GM21381 (cell line): ENCODE measurements around the gene TBC1D25.
"Not testable (repeated sequence)": the region's sequence is repeated elsewhere in the genome, so short reads cannot be mapped to it uniquely, and the experiment has no call there.

Experiments used
- ATAC-seq: cut with Tn5 transposase; IDR thresholded peaks from one replicate; pipeline ENCODE4 v1.9.1; 2021; ENCODE audit warnings: mild to moderate bottlenecking, moderate library complexity; ENCODE audit not compliant: unreplicated experiment

Gene TBC1D25

GRCh38 chrX:48515842-48516241 is 23.7 kb upstream of the TBC1D25 start:
- no peak for ATAC-seq

- no peak for ATAC-seq
Observed at GRCh38 chrX:48516285-48516684, 23.2 kb upstream of the TBC1D25 start.

- no peak for ATAC-seq
Observed at GRCh38 chrX:48516987-48517386, 22.5 kb upstream of the TBC1D25 start.

- not testable (repeated sequence) for ATAC-seq
Observed at GRCh38 chrX:48519481-48519880, 20.0 kb upstream of the TBC1D25 start.

GRCh38 chrX:48520455-48520854 is 19.1 kb upstream of the TBC1D25 start:
- no peak for ATAC-seq

GRCh38 chrX:48520976-48521352 is 18.6 kb upstream of the TBC1D25 start:
- ATAC-seq: no peak

- peak; percentile 94 for ATAC-seq
Observed at GRCh38 chrX:48521353-48522243, 17.9 kb upstream of the TBC1D25 start, which contains the start of gene EBP. EBP (plus strand) TSS chrX:48521808; CDS start chrX:48523772, 1,964 bp downstream.

GRCh38 chrX:48522291-48522690 is 17.2 kb upstream of the TBC1D25 start:
- ATAC-seq: no peak

- ATAC-seq: no peak
Observed at GRCh38 chrX:48523682-48524081, 15.8 kb upstream of the TBC1D25 start.

- not testable (repeated sequence) for ATAC-seq
Observed at GRCh38 chrX:48525853-48526252, 13.7 kb upstream of the TBC1D25 start.

GRCh38 chrX:48530736-48531135 is 8.8 kb upstream of the TBC1D25 start:
- no peak for ATAC-seq

- ATAC-seq: no peak
Observed at GRCh38 chrX:48531358-48531959, 8.1 kb upstream of the TBC1D25 start.

- ATAC-seq: no peak
Observed at GRCh38 chrX:48532161-48532560, 7.4 kb upstream of the TBC1D25 start.

- ATAC-seq: no peak
Observed at GRCh38 chrX:48533165-48533564, 6.3 kb upstream of the TBC1D25 start.

- no peak for ATAC-seq
Observed at GRCh38 chrX:48538641-48539344, 721 bp upstream of the TBC1D25 start.

GRCh38 chrX:48540028-48540375 is 488 bp downstream of the TBC1D25 start:
- no peak for ATAC-seq

GRCh38 chrX:48540480-48540879 is 966 bp downstream of the TBC1D25 start:
- no peak for ATAC-seq

GRCh38 chrX:48541140-48541814 is 1.8 kb downstream of the TBC1D25 start:
- ATAC-seq: no peak

- ATAC-seq: no peak
Observed at GRCh38 chrX:48548871-48549270, 9.4 kb downstream of the TBC1D25 start.

- ATAC-seq: not testable (repeated sequence)
Observed at GRCh38 chrX:48555731-48556325, 16.3 kb downstream of the TBC1D25 start.

- no peak for ATAC-seq
Observed at GRCh38 chrX:48558271-48558670, 18.8 kb downstream of the TBC1D25 start.
